HEK293 (cell line): ENCODE measurements around the gene SLC4A8.

ENCODE experiments used
- CTCF ChIA-PET: fragments of 350-600 bp; formaldehyde crosslinking; extraction: SDS; loops from one replicate; lab custom pipeline; 2021; ENCODE audit warnings: antibody characterized with exemption; lab: Yijun Ruan, JAX
- POLR2A ChIA-PET: fragments of 300-600 bp; formaldehyde crosslinking; extraction: SDS; loops from one replicate; lab custom pipeline; 2020; ENCODE audit warnings: antibody characterized with exemption, inconsistent platforms; lab: Yijun Ruan, JAX
- H3K27ac ChIP-seq: fragments of 200-500 bp; sonication (Bioruptor generic); 2 replicates; pipeline ENCODE4 v1.5.1; 2014; ENCODE audit warnings: low read depth, low read length, control low read depth, inconsistent platforms; ENCODE audit errors: extremely low read depth
- H3K36me3 ChIP-seq, 2 experiments: fragments of 200-500 bp in 1 of 2; sonication (Bioruptor generic) in 1 of 2; 1 replicate in 1 of 2; 2 replicates in 1 of 2; pipeline ENCODE4 v1.5.1; 2014 to 2017; ENCODE audit warnings: inconsistent platforms in 2 of 2, low read length in 2 of 2; ENCODE audit not compliant: control insufficient read depth in 2 of 2, insufficient read depth in 1 of 2
- H3K4me1 ChIP-seq: fragments of 200-500 bp; sonication (Bioruptor generic); 2 replicates; pipeline ENCODE4 v1.5.1; 2014; ENCODE audit warnings: mild to moderate bottlenecking, low read length, inconsistent platforms; ENCODE audit not compliant: control insufficient read depth, insufficient read depth
- H3K4me3 ChIP-seq: 2 replicates; pipeline ENCODE4 v1.5.1; 2011; ENCODE audit warnings: low read depth, mild to moderate bottlenecking, control low read depth, low read length, moderate library complexity
- H3K9me3 ChIP-seq: fragments of 200-500 bp; sonication (Bioruptor generic); 2 replicates; pipeline ENCODE4 v1.5.1; 2014; ENCODE audit warnings: low read depth, low read length, inconsistent platforms; ENCODE audit not compliant: control insufficient read depth, insufficient read depth
- GLIS2 ChIP-seq: fragments of 450-650 bp; formaldehyde crosslinking; IDR thresholded peaks from 2 replicates; pipeline ENCODE4 v1.5.1; 2016; ENCODE audit warnings: missing biosample characterization, missing genetic modification characterization
- KLF16 ChIP-seq: fragments of 450-650 bp; formaldehyde crosslinking; IDR thresholded peaks from 2 replicates; pipeline ENCODE4 v1.5.1; 2017; ENCODE audit warnings: missing biosample characterization, missing genetic modification characterization
- KLF9 ChIP-seq: fragments of 450-650 bp; formaldehyde crosslinking; IDR thresholded peaks from 2 replicates; pipeline ENCODE4 v1.5.1; 2016; ENCODE audit warnings: missing biosample characterization, missing genetic modification characterization, low read depth
- MYNN ChIP-seq: fragments of 450-650 bp; formaldehyde crosslinking; IDR thresholded peaks from 2 replicates; pipeline ENCODE4 v1.5.1; 2016; ENCODE audit warnings: missing biosample characterization, missing genetic modification characterization, borderline replicate concordance
- PRDM10 ChIP-seq: fragments of 450-650 bp; formaldehyde crosslinking; IDR thresholded peaks from 2 replicates; pipeline ENCODE4 v1.5.1; 2016; ENCODE audit warnings: missing biosample characterization, missing genetic modification characterization
- PRDM2 ChIP-seq: fragments of 450-650 bp; formaldehyde crosslinking; IDR thresholded peaks from 2 replicates; pipeline ENCODE4 v1.5.1; 2016; ENCODE audit warnings: missing biosample characterization, missing genetic modification characterization, borderline replicate concordance
- PRDM4 ChIP-seq: fragments of 450-650 bp; formaldehyde crosslinking; IDR thresholded peaks from 2 replicates; pipeline ENCODE4 v1.5.1; 2017; ENCODE audit warnings: missing biosample characterization, missing genetic modification characterization
- SP7 ChIP-seq: fragments of 450-650 bp; formaldehyde crosslinking; IDR thresholded peaks from 2 replicates; pipeline ENCODE4 v1.5.1; 2016; ENCODE audit warnings: missing biosample characterization, missing genetic modification characterization
- ZNF132 ChIP-seq: fragments of 450-650 bp; formaldehyde crosslinking; IDR thresholded peaks from 2 replicates; pipeline ENCODE4 v1.5.1; 2017; ENCODE audit warnings: missing biosample characterization, missing genetic modification characterization, borderline replicate concordance
- ZNF140 ChIP-seq: fragments of 450-650 bp; formaldehyde crosslinking; IDR thresholded peaks from 2 replicates; pipeline ENCODE4 v1.5.1; 2016; ENCODE audit warnings: missing biosample characterization, missing genetic modification characterization
- ZNF174 ChIP-seq: fragments of 450-650 bp; formaldehyde crosslinking; IDR thresholded peaks from 2 replicates; pipeline ENCODE4 v1.5.0; 2017; ENCODE audit warnings: missing biosample characterization, mild to moderate bottlenecking, missing genetic modification characterization
- ZNF175 ChIP-seq: fragments of 450-650 bp; formaldehyde crosslinking; IDR thresholded peaks from 2 replicates; pipeline ENCODE4 v1.5.1; 2016; ENCODE audit warnings: missing biosample characterization, missing genetic modification characterization
- ZNF202 ChIP-seq: fragments of 450-650 bp; formaldehyde crosslinking; IDR thresholded peaks from 2 replicates; pipeline ENCODE4 v1.5.1; 2016; ENCODE audit warnings: missing biosample characterization, missing genetic modification characterization, borderline replicate concordance
- ZNF341 ChIP-seq: fragments of 450-650 bp; formaldehyde crosslinking; IDR thresholded peaks from 2 replicates; pipeline ENCODE4; 2016; ENCODE audit warnings: low read depth, missing biosample characterization, missing genetic modification characterization
- ZNF621 ChIP-seq: fragments of 450-650 bp; formaldehyde crosslinking; IDR thresholded peaks from 2 replicates; pipeline ENCODE4 v1.5.1; 2017; ENCODE audit warnings: missing biosample characterization, missing genetic modification characterization
- ZNF645 ChIP-seq: fragments of 450-650 bp; formaldehyde crosslinking; IDR thresholded peaks from 2 replicates; pipeline ENCODE4; 2016; ENCODE audit warnings: missing biosample characterization, missing genetic modification characterization
- ZNF654 ChIP-seq: fragments of 450-650 bp; formaldehyde crosslinking; IDR thresholded peaks from 2 replicates; pipeline ENCODE4 v1.5.1; 2016; ENCODE audit warnings: low read depth, missing biosample characterization, missing genetic modification characterization
- ZXDB ChIP-seq: fragments of 450-650 bp; formaldehyde crosslinking; IDR thresholded peaks from 2 replicates; pipeline ENCODE4 v1.5.1; 2016; ENCODE audit warnings: missing biosample characterization, missing genetic modification characterization

Gene SLC4A8

GRCh38 chr12:51450333-51450732, 25.7 kb downstream of the SLC4A8 start:
- TF ChIP-seq KLF16 = no peak
- TF ChIP-seq MYNN = no peak
- TF ChIP-seq PRDM4 (tag by site-specific recombination) = no peak
- TF ChIP-seq ZNF174 (tag by site-specific recombination) = no peak
- TF ChIP-seq ZNF621 (tag by site-specific recombination) = no peak
- no peak for TF ChIP-seq ZNF341 (tag by site-specific recombination)
- no peak for TF ChIP-seq SP7 (tag by site-specific recombination)
- TF ChIP-seq ZNF175 (tag by site-specific recombination) = no peak
- TF ChIP-seq KLF9 = no peak
- TF ChIP-seq ZNF132 (tag by site-specific recombination) = no peak
- no peak for TF ChIP-seq PRDM10
- no peak for TF ChIP-seq ZNF645 (tag by site-specific recombination)
- no peak for TF ChIP-seq ZXDB (tag by site-specific recombination)
- no peak for TF ChIP-seq ZNF140 (tag by site-specific recombination)
- no peak for TF ChIP-seq ZNF202
- TF ChIP-seq ZNF654 (tag by site-specific recombination) = no peak
- no peak for TF ChIP-seq PRDM2 (tag by site-specific recombination)
- TF ChIP-seq GLIS2 (tag by site-specific recombination) = no peak

More at GRCh38 chr12:51450333-51450732, 25.7 kb downstream of the SLC4A8 start:
- no peaks in the 10 kb centered on the region; the same call in 1 of the 2 replicates for H3K4me1 ChIP-seq
- POLR2A ChIA-PET = no interaction called here
- H3K4me3 ChIP-seq = no peak overlapping the region
- H3K36me3 ChIP-seq = no peaks in the 10 kb centered on the region
- CTCF ChIA-PET = no interaction called here
- H3K9me3 ChIP-seq = no peaks in the 10 kb centered on the region
- H3K27ac ChIP-seq = no peak overlapping the region
